GM12891 (cell line): ENCODE measurements around the gene HIPK2.

Experiments used
- DNase-seq: peaks from one replicate; pipeline ENCODE4 v3.0.0; 2011; ENCODE audit warnings: low spot score; ENCODE audit not compliant: insufficient read length
- FAIRE-seq: peaks from 2 replicates; lab custom pipeline; 2011; peaks lifted over from hg19 to GRCh38; lab: Jason Lieb, UNC
- PAX5 ChIP-seq: IDR thresholded peaks from 2 replicates; pipeline ENCODE4 v1.6.1; 2011; ENCODE audit warnings: low read length, moderate library complexity, mild to moderate bottlenecking; ENCODE audit not compliant: insufficient read depth, severe bottlenecking
- POLR2A ChIP-seq: IDR thresholded peaks from 2 replicates; pipeline ENCODE4 v1.6.1; 2011; ENCODE audit warnings: low read depth, low read length, control low read depth
- POLR2AphosphoS5 ChIP-seq: IDR thresholded peaks from 2 replicates; pipeline ENCODE4 v1.6.1; 2011; ENCODE audit warnings: low read depth, low read length, control low read depth
- POU2F2 ChIP-seq: IDR thresholded peaks from 2 replicates; pipeline ENCODE4 v1.6.1; 2011; ENCODE audit warnings: low read depth, mild to moderate bottlenecking, control low read depth, low read length, moderate library complexity
- SPI1 ChIP-seq: IDR thresholded peaks from 2 replicates; pipeline ENCODE4 v1.6.1; 2011; ENCODE audit warnings: low read depth, low read length, control low read depth
- TAF1 ChIP-seq: IDR thresholded peaks from 2 replicates; pipeline ENCODE4 v1.6.1; 2011; ENCODE audit warnings: low read depth, low read length, control low read depth

HIPK2 gene

GRCh38 chr7:139610595-139610994 is 167.2 kb downstream of the HIPK2 start:
- no peak for DNase-seq
- no peak for TF ChIP-seq TAF1
- TF ChIP-seq POU2F2: no peak
- no peak for TF ChIP-seq POLR2A
- peak; percentile 80 for FAIRE-seq

GRCh38 chr7:139603896-139604295 is 173.9 kb downstream of the HIPK2 start:
- no peak for TF ChIP-seq POLR2AphosphoS5
- TF ChIP-seq POU2F2: no peak
- TF ChIP-seq POLR2A: no peak
- TF ChIP-seq PAX5: no peak
- TF ChIP-seq SPI1: no peak
- TF ChIP-seq TAF1: no peak
- FAIRE-seq: no peak

GRCh38 chr7:139603282-139603681 is 174.5 kb downstream of the HIPK2 start:
- DNase-seq: no peak
- no peak for TF ChIP-seq PAX5
- TF ChIP-seq SPI1: no peak
- TF ChIP-seq POLR2A: no peak
- TF ChIP-seq TAF1: no peak
- no peak for TF ChIP-seq POU2F2
- no peak for TF ChIP-seq POLR2AphosphoS5
- no peak for FAIRE-seq

More at GRCh38 chr7:139603896-139604295, 173.9 kb downstream of the HIPK2 start:
- DNase-seq: no peak

GRCh38 chr7:139602143-139602722 is 175.6 kb downstream of the HIPK2 start:
- FAIRE-seq (peak; percentile 20), DNase-seq (no peak)
- TF ChIP-seq TAF1: no peak

GRCh38 chr7:139601176-139601575 is 176.6 kb downstream of the HIPK2 start:
- DNase-seq (no peak), FAIRE-seq (no peak)
- TF ChIP-seq POLR2A: no peak
- no peak for TF ChIP-seq PAX5
- no peak for TF ChIP-seq POU2F2
- no peak for TF ChIP-seq SPI1
- TF ChIP-seq TAF1: no peak
- TF ChIP-seq POLR2AphosphoS5: no peak

- no peak for FAIRE-seq
- TF ChIP-seq SPI1 (no peak), POU2F2 (no peak), PAX5 (no peak), POLR2AphosphoS5 (no peak), POLR2A (no peak), TAF1 (no peak)
- no peak for DNase-seq
These were observed 177.5 kb downstream of the HIPK2 start for GRCh38 chr7:139600306-139600705.

DNA sequence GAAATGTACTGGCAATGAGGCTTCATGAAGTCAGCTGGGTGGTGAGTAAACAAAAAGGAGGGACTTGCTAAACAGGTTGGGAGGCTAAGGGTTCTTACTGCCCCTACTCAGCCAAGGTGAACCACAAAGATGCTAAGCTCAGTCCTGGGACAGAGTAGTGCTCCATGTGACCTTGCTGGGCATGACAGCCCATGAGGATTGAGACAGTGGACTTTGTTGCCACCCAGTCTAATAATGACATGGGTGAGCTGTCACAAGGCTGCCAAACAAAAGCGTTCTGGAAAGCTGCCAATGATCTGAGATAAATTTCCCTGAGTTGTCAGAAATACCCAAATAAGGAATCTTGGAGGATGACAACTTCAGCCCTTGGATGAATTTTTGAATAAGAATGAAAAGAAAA is 179.2 kb downstream of the HIPK2 start:
- DNase-seq (no peak), FAIRE-seq (no peak)
- TF ChIP-seq POLR2AphosphoS5: no peak
- no peak for TF ChIP-seq PAX5
- TF ChIP-seq SPI1: no peak
- TF ChIP-seq POU2F2: no peak
- no peak for TF ChIP-seq POLR2A
- TF ChIP-seq TAF1: no peak

GRCh38 chr7:139597028-139597427 is 180.8 kb downstream of the HIPK2 start:
- DNase-seq (no peak), FAIRE-seq (no peak)
- TF ChIP-seq POLR2AphosphoS5 (no peak), TAF1 (no peak), SPI1 (no peak), POLR2A (no peak), PAX5 (no peak), POU2F2 (no peak)

DNA sequence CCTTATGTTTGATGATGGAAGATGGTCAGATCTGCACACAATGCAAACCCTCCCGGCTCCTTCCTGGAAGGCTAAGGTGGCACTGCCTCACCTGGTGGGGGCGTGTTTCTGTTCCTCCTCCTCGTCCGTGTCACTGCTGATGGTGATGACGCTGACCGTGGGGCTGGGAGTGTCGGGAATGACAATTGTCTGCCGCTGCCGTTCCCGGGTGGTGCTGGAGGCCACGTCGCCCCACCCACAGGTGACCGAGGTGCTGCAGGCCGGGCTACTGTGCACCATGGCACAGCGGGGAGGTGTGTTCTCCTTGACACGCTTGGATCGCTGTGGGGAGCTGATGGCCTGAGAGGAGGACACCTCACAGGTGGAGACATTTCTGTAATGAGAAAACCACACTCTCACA is 181.2 kb downstream of the HIPK2 start:
- FAIRE-seq (no peak), DNase-seq (no peak)
- TF ChIP-seq TAF1: no peak
- no peak for TF ChIP-seq POLR2AphosphoS5
- TF ChIP-seq POU2F2: no peak
- no peak for TF ChIP-seq POLR2A
- TF ChIP-seq PAX5: no peak
- no peak for TF ChIP-seq SPI1

DNA sequence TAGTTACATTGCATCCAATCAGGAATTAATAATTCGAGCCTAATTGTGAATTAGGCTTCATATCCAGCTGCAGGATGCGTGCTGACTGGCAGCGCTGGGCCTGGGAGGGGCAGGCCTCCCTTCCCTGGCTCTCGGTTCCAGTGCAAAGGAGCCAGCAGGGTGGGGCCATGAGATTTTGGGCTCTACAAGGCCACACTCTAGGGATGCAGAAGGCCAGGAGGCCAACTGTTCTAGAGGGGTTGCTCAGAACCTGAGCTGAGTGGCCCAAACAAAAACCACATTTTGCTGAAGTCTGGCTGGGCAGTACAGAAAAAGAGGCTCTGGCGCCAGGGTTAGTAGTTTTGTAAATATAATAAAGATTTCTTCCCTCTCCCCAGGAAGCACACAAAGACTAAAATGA is 182.0 kb downstream of the HIPK2 start:
- TF ChIP-seq TAF1: no peak
- TF ChIP-seq PAX5: no peak
- no peak for TF ChIP-seq POU2F2
- TF ChIP-seq POLR2A: no peak
- TF ChIP-seq POLR2AphosphoS5: no peak
- no peak for TF ChIP-seq SPI1
- no peak for FAIRE-seq

More for the DNA sequence above, 182.0 kb downstream of the HIPK2 start:
- no peak for DNase-seq
